PC-9 (cell line): Measurements from ENCODE around the gene DPEP2NB.

ENCODE experiments used
- CTCF ChIP-seq: fragments of 200-600 bp; sonication (generic); conservative IDR thresholded peaks from 2 replicates; pipeline ENCODE4 v1.6.1; 2017; ENCODE audit warnings: mixed run types, antibody characterized with exemption, mild to moderate bottlenecking, moderate library complexity
- EZH2 ChIP-seq: fragments of 200-600 bp; sonication (generic); IDR thresholded peaks from 2 replicates; pipeline ENCODE4 v1.8.0; 2017; ENCODE audit warnings: antibody characterized with exemption, low read depth

GRCh38 chr16:68033101-68033500 is 17.4 kb upstream of the DPEP2NB start:
- TF ChIP-seq CTCF (no peak), EZH2 (no peak)
